Measurements from ENCODE around the gene MRPS34. TPM values are rescaled to one million over a fixed set of nuclear protein-coding genes. Genes with fewer than 3 reads are reported as not detected.

MRPS34 gene
- 100 to 1,000 TPM; 106 to 227 TPM for total RNA-seq

DNA sequence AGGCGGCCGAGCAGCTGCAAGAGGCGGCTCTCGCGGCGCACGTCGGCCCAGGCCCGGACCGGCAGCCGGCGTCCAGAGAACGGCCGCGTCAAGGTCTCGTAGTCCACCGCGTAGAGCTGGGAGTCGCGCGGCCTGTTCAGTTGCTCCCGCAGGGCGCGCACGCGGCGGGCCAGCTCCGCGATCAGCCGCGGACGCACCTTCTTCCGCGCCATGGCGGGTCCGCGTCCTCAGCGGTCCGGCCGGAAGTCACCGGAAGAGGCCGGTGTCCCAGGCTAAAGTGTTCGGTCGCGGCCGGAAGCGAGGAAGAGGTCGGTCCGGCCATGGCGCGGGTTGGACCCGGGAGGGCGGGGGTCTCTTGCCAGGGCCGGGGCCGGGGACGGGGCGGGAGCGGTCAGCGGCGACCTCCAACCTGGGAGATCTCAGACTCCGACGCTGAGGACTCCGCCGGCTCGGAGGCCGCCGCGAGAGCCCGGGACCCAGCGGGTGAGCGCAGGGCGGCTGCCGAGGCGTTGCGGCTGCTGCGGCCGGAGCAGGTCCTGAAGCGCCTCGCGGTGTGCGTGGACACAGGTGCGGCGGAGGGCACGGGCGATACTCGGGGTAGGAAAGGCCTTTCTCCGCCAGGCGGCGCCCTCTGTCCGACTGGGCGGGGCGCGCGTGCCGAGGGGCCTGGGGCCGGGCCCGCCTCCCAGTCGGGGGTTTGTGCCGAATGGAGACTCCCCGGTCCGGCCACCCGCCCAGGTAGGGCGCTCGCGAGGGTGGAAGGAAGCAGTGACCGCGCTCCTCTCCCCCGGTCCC is at the start of gene MRPS34:
TSS of gene MRPS34 (minus strand) at position 227 of the 795 bp plus-strand sequence. CDS start at position 212, 15 bp downstream.
- DNase-seq, result peak; percentile 85
- H3K27me3 ChIP-seq, result no peaks in the 10 kb centered on the region
- no peaks in the 10 kb centered on the region for H3K9me3 ChIP-seq
- peak; percentile 81 for TF ChIP-seq CTCF (IDR thresholded peaks at IDR 0.05)
- H3K4me3 ChIP-seq, result peak within 1 kb of the TSS; percentile 96
- H3K36me3 ChIP-seq, result no peaks in the 10 kb centered on the region
- H3K9ac ChIP-seq (ENCODE audit: low read depth in 2 of 2, low read length in 2 of 2), result peak within 1 kb of the TSS; percentile 80 to 95
- intact Hi-C loops (cut with DNase I), result loop anchor here (5.0 kb wide), 1 partner anchor 161 kb away; the partner anchor contains the start of genes CRAMP1 and IFT140
- peak within 1 kb of the TSS; percentile 98 for H3K27ac ChIP-seq
- peaks cover 11% of the 10 kb centered on the region for H3K4me1 ChIP-seq

GRCh38 chr16:1821861-1822611 is 49.1 kb upstream of the MRPS34 start:
- H3K27me3 ChIP-seq, result no peaks in the 10 kb centered on the region
- H3K9ac ChIP-seq (ENCODE audit: low read depth in 2 of 2, low read length in 2 of 2), result no peak overlapping the region
- peaks cover 15% of the 10 kb centered on the region for H3K36me3 ChIP-seq
- DNase-seq, result no peak
- no peak for TF ChIP-seq CTCF (IDR thresholded peaks at IDR 0.05)
- H3K4me1 ChIP-seq, result peaks cover 9% of the 10 kb centered on the region
- H3K4me3 ChIP-seq, result no peak overlapping the region
- no peaks in the 10 kb centered on the region for H3K9me3 ChIP-seq
- intact Hi-C loops (cut with DNase I), result no loop called here
- no peak overlapping the region for H3K27ac ChIP-seq

DNA sequence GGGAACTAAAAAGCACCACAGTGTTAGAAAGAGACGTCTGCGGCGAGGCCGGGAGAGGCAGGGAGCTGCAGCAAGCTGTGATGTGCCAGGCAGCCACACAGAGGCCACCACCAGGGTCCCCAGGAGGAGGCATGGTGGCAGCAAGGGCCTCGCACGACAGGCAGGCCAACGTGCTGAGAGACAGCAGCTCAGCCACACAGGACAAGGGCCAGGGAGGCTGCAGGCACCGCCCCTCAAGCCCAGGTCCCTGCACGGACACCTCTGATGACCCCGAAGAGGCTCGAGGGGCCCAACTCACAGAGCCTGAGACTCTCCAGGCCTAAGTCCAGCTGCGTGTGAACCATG is 48.0 kb upstream of the MRPS34 start:
- H3K27ac ChIP-seq, result no peak overlapping the region
- TF ChIP-seq CTCF (IDR thresholded peaks at IDR 0.05), result no peak
- peaks cover 9% of the 10 kb centered on the region for H3K4me1 ChIP-seq
- no peak for DNase-seq
- no peaks in the 10 kb centered on the region for H3K27me3 ChIP-seq
- no peak overlapping the region for H3K4me3 ChIP-seq
- no peak overlapping the region for H3K9ac ChIP-seq (ENCODE audit: low read depth in 2 of 2, low read length in 2 of 2)
- H3K36me3 ChIP-seq, result peaks cover 15% of the 10 kb centered on the region
- no peaks in the 10 kb centered on the region for H3K9me3 ChIP-seq
- intact Hi-C loops (cut with DNase I), result no loop called here

DNA sequence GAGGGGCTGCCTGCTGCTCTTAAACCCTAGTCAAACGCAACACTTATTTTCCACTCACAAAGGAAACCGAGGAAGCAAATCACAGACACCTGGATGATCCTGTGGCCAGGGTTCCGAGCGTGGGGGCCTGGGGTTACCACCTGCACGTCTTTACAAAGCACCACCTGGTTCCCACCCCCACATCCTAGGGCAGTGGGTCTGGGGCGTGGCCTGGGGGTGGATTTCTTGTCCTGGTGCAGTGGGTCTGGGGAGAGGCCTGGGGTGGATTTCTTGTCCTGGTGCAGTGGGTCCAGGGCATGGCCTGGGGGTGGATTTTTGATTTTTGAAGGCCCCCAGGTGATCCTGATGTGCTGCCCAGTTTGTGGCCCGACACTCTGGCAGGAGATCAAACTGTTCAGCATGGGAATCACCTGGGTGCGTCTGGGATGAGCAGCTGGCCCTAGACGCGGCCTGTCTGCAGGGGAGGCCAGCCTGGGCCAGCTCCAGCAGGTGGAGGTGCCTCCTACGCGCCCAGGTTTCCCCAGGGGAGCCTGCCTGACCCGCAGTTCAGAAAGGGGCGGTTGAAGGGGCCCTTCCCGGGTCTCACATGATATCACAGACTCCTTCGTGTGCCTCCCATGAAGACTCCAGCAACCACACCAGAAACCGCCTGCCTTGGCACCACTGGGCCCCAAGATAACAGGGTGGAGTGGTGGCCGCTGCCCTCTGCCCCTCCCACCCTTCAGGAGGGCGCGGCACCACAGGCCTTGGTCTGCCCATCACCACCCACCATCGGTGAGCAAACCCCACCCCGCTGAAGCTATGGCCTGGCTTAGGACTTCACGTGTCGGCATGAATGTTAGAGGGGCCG is 47.4 kb upstream of the MRPS34 start:
- H3K4me1 ChIP-seq, result peaks cover 4% of the 10 kb centered on the region
- H3K9me3 ChIP-seq, result no peaks in the 10 kb centered on the region
- TF ChIP-seq CTCF (IDR thresholded peaks at IDR 0.05), result no peak
- H3K36me3 ChIP-seq, result peaks cover 15% of the 10 kb centered on the region
- no peak for DNase-seq
- H3K9ac ChIP-seq (ENCODE audit: low read depth in 2 of 2, low read length in 2 of 2), result no peak overlapping the region
- H3K27ac ChIP-seq, result no peak overlapping the region
- H3K27me3 ChIP-seq, result no peaks in the 10 kb centered on the region
- H3K4me3 ChIP-seq, result no peak overlapping the region
- intact Hi-C loops (cut with DNase I), result no loop called here

- TF ChIP-seq CTCF (IDR thresholded peaks at IDR 0.05), result no peak
- H3K36me3 ChIP-seq, result peaks cover 15% of the 10 kb centered on the region
- no peak overlapping the region for H3K4me3 ChIP-seq
- no peak overlapping the region for H3K9ac ChIP-seq (ENCODE audit: low read depth in 2 of 2, low read length in 2 of 2)
- H3K27ac ChIP-seq, result no peak overlapping the region
- no peaks in the 10 kb centered on the region for H3K27me3 ChIP-seq
- intact Hi-C loops (cut with DNase I), result no loop called here
- DNase-seq, result no peak
- no peaks in the 10 kb centered on the region for H3K4me1 ChIP-seq
- H3K9me3 ChIP-seq, result no peaks in the 10 kb centered on the region
Observed at GRCh38 chr16:1819611-1820010, 46.7 kb upstream of the MRPS34 start.

Data from colonic mucosa (tissue), 4 donors.